Fibroblast of skin of abdomen (primary cell): ENCODE results near the gene SFTA2.
A peak's percentile ranks its signal among the peaks of the same experiment; 100 is the strongest.
"Not testable (repeated sequence)": the region's sequence is repeated elsewhere in the genome, so short reads cannot be mapped to it uniquely, and the experiment has no call there.

Experiments used
- DNase-seq: peaks from one replicate; pipeline ENCODE4 v3.0.0-alpha.2; 2013

Gene SFTA2

DNA sequence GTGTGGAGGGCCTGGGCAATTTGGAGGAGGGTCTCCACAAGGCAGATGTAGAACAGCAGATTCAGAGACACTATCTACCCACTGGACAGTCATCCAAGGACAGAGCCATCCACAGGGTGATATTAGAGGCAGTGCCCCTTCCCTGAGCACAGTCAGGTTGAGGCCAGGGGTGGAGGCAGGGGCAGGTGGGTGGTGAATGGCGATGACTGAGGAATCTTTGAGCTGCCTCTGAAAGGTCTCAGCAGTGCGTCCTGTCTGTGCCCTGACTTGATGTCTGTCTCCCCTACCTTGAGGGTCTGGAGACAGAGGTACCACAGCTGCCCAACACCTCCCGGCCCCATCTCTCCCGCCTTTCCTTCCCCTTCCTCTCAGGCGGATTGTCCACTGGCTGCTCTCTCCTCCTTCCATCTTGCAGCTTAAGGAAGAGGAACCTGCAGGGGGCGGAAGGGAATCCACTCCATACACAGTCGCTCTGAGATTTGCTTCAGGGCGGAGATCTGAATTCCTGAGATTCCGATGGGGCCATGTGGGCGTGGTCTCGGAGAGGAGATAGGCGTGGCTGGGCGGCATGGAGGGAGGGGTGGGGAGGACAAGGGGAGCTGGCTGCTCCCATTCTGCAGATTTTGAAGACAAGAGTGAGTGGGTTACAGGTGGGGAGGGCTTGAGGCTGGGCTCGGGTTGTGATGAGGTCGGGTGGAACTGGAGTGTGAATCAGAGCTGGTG lies 10.5 kb upstream of the SFTA2 start:
- peak; percentile 86 for DNase-seq

DNA sequence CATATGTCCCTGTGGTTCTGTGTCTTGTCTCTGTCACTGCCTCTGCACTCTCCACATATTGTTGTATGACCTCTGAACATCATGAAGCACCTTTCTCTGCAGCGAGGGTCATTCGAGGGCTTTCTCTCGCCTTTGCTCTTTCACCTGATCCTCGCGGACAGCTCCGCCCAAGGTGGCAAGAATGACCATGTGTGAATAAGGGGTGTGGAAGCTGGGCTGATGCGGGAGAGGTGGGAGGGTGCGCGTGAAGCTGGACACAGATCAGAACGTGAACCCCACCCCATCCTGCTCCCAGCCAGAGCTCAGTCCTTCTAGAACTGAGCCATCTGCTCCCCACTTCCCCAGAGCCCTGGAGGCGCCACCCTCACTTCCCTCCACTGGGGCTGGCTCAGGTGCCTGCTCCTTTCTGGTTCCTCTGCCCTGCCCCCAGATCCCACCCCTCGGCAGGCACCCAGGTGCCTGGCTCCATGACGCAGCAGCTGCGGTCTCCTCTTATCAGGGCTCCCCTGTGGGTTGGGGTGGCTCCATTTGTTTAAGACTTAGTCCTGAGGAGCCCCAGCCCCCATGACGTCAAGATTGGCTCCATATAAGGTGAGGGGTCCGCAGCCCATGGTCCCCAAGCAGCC lies 8.5 kb upstream of the SFTA2 start, which contains the start of gene MUCL3:
Gene MUCL3 (plus strand): TSS at position 613 of the 626 bp plus-strand sequence. CDS start 27 bp downstream, outside the sequence.
- DNase-seq, result no peak

DNA sequence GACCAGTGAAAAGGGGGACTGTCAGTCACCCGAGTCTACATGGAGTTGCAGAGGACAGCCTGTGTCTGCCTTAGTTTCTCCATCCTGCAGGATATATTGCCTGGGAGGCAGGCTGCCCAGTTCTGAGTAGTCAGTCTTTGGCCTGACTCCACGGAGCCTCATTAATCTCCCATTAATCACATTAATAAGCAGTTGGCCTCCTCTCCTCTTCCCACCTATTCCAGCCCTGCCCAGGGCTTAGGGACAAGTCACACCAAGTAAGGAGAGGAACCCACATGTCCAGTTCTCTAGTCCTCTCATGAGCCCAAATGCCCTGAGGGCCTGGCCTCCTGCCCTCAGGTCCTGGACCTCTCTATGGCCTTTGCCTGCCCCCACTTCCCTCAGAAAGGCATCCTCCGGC lies 7.5 kb upstream of the SFTA2 start:
- DNase-seq, result no peak

DNA sequence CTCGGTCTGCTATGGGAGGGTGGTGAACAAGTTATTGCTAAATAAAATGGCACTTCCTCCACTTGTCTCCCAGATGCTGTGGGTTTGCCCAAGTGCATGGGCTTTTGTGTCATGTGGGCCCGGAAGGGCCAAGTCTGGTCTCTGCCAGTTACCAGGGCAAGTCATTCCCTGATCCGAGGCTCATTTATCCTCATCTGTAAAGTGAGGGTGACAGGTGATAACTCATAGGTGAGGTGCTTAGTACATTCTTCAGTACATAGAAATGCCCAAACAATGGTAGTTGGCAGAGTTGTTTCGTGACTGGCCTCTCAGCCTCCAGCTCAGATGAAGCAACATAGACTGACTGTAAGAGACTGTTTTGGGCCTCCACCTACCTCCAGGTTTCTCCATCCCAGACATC lies 6.8 kb upstream of the SFTA2 start:
- no peak for DNase-seq

DNA sequence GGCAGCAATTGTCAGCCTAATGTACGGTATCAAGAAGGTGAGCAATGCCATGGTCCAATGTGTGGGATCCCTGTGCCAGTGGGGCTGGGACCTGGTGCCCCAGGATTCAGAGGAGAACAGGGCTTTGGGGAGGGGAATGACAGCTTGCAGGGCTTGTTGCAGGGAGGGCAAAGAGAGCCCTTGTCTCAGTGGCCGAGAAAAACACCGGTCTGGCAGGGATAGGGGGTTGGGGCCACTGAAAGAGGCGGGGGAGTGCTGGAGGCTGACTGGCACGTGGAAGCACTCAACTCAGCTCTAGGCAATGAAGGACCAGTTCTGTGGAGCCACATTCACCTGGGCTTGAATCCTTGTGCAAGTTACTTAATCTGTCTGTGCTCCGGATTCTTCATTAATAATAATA lies 5.3 kb upstream of the SFTA2 start:
- DNase-seq, result no peak

DNA sequence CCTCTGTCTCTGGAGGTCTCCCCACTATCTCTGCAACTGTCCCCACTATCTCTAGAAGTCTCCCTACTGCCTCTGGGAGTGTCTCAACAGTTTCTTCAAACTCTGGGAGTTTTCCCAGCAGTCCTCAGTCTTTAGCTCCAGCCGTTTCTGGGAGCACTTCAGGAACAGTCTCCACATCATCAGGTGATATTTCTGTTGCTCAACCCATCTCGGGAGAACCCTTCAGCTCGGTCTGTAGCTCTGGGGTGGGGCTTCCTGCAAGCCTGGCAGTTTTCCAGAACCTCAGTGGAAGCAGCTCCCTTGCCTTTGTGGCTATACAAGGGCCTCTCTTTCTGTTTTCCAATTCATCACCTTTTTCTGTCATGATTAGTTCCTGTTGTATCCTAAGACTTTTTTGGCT lies 3.0 kb upstream of the SFTA2 start:
- no peak for DNase-seq

DNA sequence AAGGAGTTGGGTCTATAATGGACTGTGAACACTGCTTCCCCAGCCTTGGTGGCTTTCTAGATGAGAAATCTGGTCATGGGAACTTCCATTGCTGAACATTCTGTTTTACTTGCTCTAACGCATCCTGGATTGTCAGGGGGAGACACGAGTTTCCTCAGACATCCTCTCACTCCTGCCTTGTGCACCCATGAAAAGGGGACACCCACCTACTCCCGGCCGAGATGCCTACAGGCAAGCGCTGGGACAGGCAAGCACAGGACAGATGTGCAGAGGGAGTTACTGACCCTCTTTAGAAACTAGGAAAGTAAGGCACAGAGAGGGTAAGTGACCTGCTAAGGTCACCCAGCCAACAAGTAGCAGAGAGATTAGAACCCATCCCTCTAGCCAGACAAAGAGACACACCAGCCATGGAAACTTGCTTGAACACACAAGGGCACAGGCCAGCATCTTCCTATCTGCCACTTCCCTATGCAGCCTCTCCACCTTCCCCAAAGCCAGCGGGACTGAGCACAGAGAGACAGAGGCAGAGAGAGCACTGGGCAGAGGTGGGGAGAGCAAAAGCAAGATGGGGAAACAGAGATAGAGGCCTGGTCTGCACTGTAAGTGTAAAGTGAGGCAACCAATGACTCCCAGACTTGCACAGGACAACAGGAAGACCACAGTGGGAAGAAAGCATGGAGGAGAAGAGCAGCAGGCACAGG lies 845 bp upstream of the SFTA2 start:
- DNase-seq, result no peak

DNA sequence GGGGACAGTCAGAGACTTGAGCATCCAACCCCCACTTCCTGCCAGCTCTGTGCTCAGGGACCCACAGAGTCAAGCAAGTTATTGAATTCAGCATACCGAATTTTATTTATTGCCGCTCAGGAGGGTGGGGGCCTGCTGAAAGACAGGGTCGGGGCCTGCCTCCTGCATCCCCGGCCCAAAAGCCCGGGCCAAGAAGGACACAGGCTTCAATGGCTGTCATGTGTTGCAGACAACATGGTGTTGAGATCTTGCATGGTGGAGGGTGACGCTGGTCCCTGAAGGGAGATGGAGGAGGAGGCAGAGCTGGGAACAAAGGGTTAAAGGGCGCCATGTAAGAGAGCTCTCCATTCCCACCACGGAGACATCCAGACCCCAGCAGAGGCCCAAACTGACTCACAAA lies 698 bp downstream of the SFTA2 start:
- DNase-seq, result no peak

DNA sequence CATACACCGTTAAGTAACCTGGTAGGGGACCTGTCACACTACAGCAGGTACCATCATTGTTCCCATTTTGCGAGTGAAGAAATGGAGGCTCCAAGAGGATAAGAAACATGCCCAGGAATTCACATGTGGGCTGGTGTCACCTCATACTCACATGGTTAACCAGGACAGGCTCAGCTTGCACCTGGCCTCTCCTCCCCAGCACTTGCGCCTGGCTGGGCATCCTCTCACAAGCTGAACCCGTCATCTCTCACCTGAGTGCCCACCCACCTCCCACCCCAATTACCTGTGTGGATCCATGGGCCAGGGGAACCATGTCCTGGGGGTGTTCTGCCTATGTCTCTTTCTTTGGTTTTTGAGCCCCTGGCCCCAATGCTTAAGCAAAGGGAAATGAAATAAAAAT lies 1.5 kb downstream of the SFTA2 start:
- no peak for DNase-seq

DNA sequence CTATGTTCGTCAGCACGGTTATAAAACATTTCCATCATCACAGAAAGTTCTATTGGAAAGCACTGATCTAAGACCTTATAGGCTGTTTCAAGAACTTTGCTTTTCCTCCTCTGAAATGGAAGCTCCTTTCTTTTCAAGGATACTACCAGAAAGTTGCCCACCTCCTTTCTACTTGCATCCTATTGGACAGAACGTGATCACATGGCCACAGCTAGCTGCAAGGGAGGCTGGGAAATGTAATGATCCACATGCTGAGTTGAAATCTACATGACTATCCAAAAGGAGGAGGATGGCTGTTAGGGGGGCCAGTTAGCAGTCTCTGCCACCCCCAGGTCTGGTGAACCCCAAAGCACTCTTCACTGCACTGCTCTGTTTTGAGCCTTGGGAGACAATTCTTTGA lies 3.3 kb downstream of the SFTA2 start:
- DNase-seq, result no peak

DNA sequence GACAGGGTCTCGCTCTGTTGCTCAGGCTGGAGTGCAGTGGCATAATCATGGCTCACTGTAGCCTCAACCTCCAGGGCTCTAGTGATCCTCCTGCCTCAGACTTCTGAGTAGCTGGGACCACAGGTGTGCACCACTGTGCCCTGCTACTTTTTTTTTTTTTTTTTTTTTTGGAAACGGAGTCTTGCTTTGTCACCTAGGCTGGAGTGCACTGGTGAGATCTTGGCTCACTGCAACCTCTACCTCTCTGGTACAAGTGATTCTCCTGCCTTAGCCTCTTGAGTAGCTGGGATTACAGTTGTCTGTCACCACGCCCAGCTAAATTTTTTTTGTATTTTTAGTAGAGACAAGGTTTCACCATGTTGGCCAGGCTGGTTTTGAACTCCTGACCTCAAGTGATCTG lies 4.9 kb downstream of the SFTA2 start:
- DNase-seq, result not testable (repeated sequence)

DNA sequence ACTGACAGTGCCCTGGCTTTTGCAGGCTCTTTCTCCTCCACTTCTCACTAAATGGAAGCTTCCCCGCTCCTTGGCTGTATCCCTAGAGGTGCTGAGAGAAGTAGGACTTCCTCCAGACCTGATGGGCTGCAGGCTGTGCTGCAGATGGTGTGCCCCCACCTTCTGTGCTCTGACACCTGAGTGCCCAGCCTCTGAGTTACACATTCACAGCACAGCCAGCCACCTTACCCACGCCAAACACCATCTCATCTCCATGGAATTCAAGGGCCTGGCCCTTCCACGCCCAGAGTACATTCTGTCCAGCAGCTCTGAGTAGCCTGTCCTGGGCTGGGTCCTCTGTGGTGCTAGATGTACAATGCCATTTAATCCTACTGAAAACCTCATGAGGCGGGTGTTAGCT lies 5.3 kb downstream of the SFTA2 start:
- no peak for DNase-seq

DNA sequence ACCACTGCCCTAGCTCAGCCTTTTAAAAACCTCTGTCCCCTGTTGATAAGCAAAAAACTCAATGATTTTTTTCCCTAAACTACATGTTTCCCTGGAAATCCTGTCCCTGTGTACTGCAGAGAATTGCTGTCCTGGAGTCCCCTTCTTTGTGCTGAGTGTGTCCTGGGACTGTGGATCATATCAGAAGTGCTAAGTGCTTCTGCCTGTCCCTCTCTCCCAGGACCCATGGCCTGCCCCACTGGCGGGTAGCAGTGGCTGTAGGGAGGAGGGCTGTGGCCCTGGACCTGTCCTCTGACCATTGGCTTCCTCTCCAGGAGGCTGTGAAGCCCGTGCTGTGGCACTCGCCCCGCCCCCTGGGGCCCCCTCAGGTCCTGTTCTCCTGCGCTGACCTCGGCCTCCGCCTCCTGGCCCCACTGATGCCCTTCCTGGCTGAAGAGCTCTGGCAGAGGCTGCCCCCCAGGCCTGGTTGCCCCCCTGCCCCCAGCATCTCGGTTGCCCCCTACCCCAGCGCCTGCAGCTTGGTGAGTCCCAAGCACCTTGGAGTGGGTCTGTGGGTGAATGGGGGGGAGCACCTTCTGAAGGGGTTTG lies 7.8 kb downstream of the SFTA2 start:
- not testable (repeated sequence) for DNase-seq

DNA sequence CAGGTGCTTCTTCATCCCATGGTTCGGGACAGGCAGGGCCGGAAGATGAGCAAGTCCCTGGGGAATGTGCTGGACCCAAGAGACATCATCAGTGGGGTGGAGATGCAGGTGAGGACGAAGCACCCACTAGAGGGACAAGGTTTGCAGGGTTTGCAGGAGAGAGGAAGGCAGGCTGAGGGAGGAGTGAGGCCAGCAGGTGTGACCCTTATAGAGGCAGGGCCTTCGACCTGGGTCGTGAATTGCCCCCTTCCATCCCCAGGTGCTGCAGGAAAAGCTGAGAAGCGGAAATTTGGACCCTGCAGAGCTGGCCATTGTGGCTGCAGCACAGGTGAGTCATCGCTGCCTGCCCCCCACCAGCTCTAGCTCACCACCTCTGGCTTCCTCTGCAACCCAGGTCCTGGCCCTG lies 9.5 kb downstream of the SFTA2 start:
- DNase-seq, result no peak

DNA sequence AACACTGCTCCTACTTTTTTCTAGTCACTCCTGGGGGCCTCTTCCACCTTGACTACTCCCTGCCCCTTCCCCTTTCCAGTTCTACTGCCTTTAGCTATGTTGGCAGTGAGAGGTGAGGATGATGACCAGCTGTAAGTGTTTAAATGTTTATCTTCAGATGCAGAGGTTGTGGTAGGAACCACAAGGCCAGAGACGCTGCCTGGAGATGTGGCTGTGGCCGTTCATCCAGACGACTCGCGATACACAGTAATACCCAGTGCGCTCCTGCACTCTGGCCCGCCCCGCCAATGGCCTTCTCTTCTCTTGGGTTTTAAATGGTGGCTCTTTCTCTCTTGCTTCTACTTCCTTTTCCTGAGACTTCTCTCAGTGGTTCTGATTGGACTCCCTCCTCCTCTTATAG lies 13.3 kb downstream of the SFTA2 start:
- no peak for DNase-seq

DNA sequence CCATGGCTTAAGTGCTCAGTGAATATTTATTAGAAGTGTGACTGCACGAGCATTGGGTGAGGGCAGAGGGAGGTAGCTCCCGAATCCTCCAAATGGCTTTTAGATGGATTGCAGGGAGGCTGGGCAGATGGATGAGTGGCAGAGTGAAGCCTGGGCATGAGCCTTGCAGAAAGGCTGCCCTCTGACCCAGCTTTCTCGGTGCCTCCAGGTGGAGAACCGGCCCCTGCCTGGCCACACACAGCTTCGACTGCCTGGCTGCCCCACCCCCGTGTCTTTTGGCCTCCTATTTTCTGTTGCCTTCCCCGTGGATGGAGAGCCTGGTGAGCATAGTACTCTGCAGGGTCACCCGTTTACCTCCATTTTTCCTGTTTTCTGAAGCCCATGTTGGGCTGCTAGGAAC lies 14.5 kb downstream of the SFTA2 start:
- no peak for DNase-seq

DNA sequence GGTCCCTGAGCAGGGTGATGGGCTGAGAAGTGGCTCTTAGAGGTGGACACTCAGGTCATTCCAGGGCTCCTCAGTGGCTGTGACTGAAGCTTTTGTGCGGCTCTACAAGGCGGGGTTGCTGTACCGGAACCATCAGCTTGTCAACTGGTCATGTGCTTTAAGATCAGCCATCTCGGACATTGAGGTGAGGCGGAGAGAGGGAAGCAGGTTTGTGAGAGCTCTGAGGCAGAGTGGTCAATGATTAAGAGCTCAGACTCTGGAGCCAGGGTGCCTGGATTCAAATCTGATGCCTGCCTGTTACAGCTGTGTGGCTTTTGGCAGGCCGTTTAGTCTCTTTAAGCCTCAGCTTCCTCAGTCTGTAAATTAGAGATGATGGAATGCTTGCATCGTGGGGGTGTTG lies 14.9 kb downstream of the SFTA2 start:
- DNase-seq, result no peak

DNA sequence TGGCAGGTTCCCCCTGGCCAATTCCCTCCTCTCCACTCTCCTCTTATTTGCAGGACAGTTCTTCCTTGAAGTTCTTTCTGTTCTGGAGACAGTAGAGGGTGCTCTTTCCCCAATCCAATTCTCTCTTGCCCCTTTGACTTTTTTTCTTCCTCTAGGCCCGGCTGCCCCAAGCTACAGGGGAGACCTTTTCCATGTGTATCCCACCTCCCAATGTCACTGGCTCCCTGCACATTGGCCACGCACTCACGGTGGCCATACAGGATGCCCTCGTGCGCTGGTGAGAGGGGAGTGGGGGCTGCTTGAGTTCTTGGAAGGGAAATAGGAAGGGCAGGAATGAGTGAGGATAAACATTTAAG lies 16.4 kb downstream of the SFTA2 start:
- DNase-seq, result peak; percentile 74

DNA sequence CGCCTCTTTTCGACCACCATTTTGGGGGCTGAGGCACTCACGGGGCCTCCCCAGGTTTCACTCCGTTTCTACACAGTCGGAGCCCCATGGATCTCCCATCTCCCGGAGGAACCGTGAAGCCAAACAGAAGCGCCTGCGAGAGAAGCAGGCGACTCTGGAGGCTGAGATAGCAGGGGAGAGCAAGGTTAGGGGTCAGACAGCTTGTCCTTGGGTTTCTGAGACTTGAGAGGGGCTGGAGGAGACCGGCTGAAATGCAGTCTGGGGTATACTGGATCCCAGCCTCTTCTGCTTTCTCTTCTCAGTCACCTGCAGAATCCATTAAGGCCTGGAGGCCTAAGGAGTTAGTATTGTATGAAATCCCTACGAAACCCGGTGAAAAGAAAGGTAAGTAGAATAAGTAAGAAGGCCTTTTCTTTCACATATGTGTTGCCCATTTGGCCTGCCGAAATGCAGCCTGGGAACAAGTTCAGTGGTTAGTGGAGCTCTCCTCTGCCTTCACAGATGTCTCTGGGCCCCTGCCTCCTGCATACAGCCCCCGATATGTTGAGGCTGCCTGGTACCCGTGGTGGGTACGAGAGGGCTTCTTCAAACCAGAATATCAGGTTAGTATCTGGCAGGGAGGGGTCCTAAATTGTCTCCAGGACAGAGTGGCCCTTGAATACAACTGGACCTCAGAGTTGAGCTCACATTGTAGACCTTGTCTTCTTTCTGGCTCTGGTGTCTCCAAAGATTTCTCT lies 16.9 kb downstream of the SFTA2 start:
- DNase-seq, result no peak

DNA sequence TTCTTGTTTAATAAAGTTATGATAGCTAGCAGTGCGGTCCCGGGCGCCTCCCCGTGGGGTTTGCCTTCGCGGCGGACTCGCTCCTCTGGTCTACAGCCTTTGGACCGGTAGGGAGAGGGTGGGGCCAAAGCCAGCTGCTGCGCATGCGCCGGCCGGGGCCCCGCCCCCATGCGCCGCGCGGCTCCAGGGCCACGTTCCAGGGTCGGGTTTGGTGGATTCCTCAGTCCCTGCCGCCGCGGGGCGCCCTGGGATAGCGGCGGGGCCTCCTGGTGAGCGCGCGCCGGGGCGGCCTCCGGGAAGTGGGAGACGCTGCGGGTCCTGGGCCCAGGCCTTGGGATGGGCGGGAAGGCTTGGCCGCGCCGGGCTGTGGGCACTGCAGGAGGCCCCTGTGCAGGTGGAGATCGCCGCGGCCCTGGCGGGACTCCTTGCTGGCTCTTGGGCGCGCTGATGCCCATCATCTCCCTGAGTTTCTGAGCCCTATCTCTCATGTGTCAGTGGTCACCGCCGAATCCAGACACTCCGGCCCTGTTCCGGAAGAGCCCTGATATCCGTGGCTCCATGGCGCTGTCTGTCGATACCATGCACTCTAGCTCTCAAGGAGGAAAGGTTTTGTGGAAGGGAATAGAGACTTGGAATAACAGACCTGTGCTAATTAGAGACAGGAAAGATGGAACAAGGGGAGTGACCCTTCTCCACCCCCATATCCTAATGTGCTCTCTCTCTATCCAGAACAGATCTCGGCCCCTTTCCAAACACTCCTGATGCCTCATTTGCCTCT lies 17.7 kb downstream of the SFTA2 start, which contains the start of gene VARS2:
Gene VARS2 (plus strand): TSS at position 163 of the 778 bp plus-strand sequence. CDS start 599 bp downstream, at position 762.
- DNase-seq, result peak; percentile 91

DNA sequence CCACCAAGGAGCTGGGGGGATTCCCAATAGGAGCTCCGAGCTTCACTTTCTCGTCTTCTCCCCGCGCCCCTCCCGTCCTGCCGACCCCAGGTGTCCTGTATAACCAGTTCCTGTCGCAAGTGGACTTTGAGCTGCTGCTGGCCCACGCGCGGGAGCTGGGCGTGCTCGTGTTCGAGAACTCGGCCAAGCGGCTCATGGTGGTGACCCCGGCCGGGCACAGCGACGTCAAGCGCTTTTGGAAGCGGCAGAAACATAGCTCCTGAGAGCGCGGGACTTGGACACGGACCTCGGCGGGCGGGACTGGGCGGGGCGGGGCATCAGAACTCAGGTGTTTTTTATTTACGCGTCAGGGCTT lies 18.3 kb downstream of the SFTA2 start:
- no peak for DNase-seq
